SK-N-MC (cell line): ENCODE data around the gene NUS1.

ENCODE experiments used
- EZH2 ChIP-seq: fragments of 200-600 bp; sonication (generic); IDR thresholded peaks from one replicate; pipeline ENCODE4 v1.6.1; 2017; ENCODE audit warnings: antibody characterized with exemption
- FOXP2 ChIP-seq: optimal IDR thresholded peaks from 2 replicates; pipeline ENCODE3; 2011; ENCODE audit warnings: mild to moderate bottlenecking, moderate library complexity; ENCODE audit not compliant: insufficient read depth; ENCODE audit errors: extremely low read length, control extremely low read depth
- POLR2AphosphoS5 ChIP-seq: IDR thresholded peaks from 2 replicates; pipeline ENCODE4 v1.6.1; 2012; ENCODE audit warnings: mild to moderate bottlenecking, low read depth, low read length, borderline replicate concordance

DNA sequence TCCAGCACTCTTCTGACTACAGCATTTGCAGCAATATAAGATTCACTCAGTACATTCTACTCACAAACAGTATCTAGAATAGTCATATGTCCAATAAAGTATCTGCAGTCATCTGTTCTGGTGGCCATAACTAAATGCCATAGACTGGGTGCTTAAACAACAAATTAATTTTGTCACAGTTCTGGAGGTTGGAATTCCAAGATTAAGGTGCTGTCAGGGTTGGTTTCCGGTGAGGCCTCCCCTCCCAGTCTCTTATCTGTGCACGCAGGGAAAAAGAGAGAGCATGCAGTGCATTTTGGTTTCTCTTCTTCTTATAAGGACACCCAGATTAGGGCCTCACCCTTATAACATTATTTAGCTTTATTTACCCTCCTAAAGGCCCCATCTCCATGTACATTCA lies 21.3 kb upstream of the NUS1 start:
- TF ChIP-seq POLR2AphosphoS5 (no peak), EZH2 (no peak), FOXP2 (no peak)
